ENCODE data around the gene CAMTA1.

DNA sequence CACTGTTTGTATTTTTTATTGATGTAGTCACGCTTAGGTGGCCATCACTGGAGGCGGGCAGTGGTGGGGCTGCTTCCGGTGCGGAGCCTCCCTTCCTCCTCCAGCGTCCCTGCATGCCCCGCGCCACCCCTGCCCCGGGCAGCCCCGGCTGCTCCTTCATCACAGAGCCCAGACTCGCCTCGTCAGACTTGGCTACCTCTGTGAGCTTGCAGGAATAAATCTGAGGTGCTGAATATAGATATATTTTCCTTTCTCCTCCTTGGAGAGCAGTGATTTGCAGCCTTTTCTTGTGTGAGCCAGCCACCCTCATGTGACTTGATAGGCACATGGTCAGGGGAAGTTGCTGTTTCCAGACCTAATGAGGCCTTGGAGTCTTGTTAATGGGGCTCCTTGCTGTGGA, 573.2 kb downstream of the CAMTA1 start:
- TF ChIP-seq, protein P1, sequence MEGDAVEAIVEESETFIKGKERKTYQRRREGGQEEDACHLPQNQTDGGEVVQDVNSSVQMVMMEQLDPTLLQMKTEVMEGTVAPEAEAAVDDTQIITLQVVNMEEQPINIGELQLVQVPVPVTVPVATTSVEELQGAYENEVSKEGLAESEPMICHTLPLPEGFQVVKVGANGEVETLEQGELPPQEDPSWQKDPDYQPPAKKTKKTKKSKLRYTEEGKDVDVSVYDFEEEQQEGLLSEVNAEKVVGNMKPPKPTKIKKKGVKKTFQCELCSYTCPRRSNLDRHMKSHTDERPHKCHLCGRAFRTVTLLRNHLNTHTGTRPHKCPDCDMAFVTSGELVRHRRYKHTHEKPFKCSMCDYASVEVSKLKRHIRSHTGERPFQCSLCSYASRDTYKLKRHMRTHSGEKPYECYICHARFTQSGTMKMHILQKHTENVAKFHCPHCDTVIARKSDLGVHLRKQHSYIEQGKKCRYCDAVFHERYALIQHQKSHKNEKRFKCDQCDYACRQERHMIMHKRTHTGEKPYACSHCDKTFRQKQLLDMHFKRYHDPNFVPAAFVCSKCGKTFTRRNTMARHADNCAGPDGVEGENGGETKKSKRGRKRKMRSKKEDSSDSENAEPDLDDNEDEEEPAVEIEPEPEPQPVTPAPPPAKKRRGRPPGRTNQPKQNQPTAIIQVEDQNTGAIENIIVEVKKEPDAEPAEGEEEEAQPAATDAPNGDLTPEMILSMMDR (IDR thresholded peaks at IDR 0.05) = no peak
- TF ChIP-seq EZH2phosphoT487 (IDR thresholded peaks at IDR 0.05) = no peak

All from neural progenitor cell (in vitro differentiated cells).